A673 (cell line): Measurements from ENCODE around the gene HLA-G.
A peak's percentile ranks its signal among the peaks of the same experiment; 100 is the strongest.

Experiments
- EZH2 ChIP-seq: fragments of 200-600 bp; sonication (generic); IDR thresholded peaks from 2 replicates; pipeline ENCODE4 v1.6.1; 2017; ENCODE audit warnings: borderline replicate concordance, low read depth, mild to moderate bottlenecking, mixed read lengths, antibody characterized with exemption, low read length; ENCODE audit not compliant: poor library complexity, severe bottlenecking
- TF ChIP-seq, protein P1 (sequence below): fragments of 300-800, 200-600 bp; sonication (generic); conservative IDR thresholded peaks from 2 replicates; pipeline ENCODE4 v1.5.1; 2017; ENCODE audit warnings: low read depth, mild to moderate bottlenecking, antibody characterized with exemption, low read length, moderate library complexity, mixed read lengths

DNA sequence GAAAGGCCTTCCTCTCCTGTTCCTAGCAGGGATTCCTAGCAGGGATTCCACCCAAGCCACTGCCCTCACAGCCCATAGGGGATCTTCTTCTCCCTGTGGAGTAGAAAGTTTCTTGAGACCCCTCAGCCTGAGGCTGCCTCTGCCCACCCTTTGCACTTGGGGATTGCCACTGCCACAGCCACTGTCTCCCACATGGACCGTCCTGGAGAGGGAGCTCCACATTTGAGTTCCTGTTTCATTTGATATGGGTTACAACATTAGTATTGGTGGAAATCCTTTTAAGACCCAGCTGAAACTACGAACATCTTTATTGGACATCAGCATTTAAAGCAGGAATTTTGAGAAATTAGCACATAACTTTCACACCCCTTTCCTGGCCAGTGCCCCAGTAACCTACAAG is 25.6 kb downstream of the HLA-G start:
- TF ChIP-seq, protein P1, sequence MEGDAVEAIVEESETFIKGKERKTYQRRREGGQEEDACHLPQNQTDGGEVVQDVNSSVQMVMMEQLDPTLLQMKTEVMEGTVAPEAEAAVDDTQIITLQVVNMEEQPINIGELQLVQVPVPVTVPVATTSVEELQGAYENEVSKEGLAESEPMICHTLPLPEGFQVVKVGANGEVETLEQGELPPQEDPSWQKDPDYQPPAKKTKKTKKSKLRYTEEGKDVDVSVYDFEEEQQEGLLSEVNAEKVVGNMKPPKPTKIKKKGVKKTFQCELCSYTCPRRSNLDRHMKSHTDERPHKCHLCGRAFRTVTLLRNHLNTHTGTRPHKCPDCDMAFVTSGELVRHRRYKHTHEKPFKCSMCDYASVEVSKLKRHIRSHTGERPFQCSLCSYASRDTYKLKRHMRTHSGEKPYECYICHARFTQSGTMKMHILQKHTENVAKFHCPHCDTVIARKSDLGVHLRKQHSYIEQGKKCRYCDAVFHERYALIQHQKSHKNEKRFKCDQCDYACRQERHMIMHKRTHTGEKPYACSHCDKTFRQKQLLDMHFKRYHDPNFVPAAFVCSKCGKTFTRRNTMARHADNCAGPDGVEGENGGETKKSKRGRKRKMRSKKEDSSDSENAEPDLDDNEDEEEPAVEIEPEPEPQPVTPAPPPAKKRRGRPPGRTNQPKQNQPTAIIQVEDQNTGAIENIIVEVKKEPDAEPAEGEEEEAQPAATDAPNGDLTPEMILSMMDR: peak; percentile 22; the same call in 1 of the 2 replicates
- no peak for TF ChIP-seq EZH2
